ENCODE measurements around the gene RNF7.
"Not testable (repeated sequence)": the region's sequence is repeated elsewhere in the genome, so short reads cannot be mapped to it uniquely, and the experiment has no call there.

RNF7 gene

DNA sequence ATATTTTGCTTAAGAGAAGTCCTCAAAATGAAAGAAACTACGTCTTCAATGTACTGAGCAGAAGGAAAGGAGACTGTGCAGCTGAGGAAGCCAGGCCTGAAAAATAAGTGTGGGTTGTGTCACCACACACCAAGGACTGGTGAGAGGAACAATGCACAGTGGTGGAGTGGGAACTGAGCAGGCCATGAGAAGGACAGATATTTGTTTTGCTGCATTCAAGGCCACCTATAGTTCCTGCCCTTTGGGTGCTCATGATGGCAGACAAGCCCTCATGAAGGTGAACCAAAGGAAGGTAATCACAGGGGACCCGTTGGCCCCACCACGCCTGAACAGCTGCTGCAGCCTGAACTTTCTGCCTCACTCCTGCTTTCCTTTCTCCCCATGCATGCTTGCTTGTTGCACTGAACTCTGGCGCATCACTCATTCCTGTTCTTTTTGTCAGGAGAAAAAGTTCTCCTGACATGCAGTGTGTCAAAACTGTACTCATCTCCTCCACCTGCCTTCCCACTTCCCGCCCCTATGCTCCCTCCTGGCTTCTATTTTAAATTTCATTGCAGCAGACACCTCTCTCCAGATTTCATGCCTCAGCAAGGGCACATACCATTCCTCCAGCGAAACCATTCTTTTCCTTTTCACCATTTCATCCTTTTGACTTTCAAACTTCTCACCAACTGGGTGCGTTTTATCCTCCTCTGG lies 2.2 kb upstream of the RNF7 start:
- no peak for DNase-seq

DNA sequence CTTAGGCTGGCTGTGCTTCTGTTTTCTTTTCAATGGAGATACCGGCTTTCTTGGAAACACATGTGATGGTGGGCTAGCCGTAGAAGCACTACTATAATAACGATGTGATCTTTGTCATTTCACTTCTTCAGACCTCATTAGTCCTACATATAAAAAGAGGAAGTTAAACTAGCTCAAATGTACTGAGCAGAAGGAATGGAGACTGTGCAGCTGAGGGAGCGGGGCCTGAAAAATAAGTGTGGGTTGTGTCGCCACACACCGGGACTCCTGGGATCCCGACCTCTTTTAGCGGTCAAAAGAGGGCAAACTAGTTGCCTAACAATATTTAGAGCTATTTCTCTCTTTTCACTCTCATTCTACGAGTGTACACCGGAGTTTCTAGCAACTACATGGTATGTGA lies 1.0 kb upstream of the RNF7 start:
- DNase-seq = no peak

DNA sequence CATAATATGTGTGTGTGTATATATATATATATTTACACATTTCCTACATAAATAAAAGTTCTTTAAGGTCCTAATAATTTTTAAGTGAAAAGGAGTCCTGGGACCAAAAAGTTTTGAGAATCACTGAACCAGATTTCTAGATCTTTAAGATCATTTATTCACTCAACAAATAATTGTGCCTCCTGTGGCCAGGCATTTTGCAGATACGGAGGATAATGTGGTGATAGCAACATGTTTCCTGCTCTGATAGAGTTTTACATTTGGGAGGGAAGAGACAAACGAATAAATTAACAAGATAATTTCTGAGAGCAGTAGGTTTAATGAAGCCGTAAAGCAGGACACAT lies 448 bp upstream of the RNF7 start:
- no peak for DNase-seq

DNA sequence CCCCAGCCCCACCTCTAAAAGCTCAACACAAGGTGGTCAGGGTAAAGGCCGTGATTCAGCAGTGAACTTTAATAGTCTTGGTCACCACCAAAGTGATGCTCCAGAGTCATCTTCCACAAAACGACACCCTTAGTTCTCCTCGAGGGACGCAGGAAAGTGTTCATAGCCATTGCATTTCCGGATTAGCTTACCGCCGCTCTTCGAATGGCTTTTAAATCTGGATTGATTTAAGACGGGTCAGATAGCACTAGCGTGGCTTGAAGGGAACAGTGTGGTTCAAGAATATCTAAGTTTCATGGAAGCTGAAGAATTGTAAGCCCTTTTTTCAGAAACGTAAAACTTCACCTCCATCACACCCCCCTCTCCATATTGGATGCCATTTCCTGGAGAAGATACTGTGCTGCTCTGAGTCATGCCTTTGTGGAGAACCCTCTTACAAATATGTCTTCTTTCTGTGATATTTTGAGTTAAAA lies 829 bp downstream of the RNF7 start:
- DNase-seq = peak; percentile 3 to 49

DNA sequence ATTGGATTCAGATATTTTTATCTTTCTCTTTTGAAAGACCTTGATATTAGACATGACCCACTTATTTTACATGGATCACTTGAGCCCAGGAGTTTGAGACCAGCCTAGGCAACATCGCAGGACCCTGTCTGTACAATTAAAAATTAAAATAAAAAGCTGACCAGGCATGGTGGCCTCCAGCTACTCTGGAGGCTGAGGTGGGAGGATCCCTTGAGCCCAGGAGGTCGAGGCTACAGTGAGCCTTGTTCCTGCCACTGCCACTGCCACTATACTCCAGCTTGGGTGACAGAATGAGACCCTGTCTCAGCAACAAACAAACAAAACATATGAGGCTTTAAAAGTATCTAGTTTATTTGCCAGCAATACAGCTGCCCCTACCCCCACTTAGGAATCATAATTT lies 1.6 kb downstream of the RNF7 start:
- no peak for DNase-seq

DNA sequence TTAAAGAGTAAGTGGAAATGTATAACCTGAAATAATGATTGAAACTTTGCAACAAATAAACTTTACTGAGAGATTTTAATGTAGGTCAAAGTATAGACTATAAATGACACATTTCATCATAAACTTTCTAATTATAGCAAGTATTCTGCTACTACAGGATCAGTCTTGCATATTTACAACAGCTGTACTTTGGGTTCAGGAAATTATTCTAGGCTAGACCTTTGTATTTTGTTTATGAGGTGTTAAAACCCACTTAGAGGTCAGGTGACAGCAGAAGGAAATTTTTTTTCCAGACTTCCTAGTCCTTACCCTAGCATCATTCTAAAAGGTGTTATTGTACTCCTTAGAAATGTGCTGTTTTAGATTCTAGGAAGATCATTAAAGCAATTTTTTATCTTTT lies 2.3 kb downstream of the RNF7 start:
- DNase-seq = no peak

DNA sequence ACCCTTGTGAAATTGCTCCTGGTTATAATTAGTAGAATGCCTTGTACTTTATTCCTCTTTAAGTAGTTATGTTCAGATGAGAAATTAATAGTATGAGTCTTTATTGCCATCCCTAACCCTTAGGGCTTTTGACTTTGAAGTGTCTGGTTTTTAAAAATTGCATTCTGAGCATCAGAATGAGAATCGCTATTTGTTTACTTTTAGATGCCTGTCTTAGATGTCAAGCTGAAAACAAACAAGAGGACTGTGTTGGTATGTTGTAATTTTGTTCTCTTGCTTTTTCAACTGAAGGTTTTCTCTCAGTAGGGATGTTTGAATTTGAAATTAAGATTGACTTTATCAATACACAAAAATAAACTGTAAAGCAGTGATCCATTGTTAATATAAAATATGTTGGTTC lies 5.2 kb downstream of the RNF7 start:
- no peak for DNase-seq

DNA sequence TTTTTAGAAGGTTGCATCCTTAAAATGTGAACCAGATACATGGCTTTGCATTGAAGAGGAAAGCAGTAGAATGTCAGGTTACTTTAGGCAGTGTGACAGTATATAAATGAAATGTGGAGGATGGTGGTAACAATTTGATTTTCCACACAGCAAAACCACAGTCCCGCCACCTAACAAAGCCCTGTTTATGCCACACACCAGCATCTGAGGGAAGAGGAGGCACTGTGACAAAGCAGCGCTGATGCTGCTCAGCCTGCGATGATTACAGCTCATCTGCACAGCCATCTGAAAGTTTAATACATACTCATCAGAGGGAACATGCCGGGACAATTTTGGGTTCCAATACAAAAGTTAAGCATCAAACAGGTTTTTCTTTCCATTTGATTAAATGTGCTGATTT lies 8.9 kb downstream of the RNF7 start:
- DNase-seq = no peak

DNA sequence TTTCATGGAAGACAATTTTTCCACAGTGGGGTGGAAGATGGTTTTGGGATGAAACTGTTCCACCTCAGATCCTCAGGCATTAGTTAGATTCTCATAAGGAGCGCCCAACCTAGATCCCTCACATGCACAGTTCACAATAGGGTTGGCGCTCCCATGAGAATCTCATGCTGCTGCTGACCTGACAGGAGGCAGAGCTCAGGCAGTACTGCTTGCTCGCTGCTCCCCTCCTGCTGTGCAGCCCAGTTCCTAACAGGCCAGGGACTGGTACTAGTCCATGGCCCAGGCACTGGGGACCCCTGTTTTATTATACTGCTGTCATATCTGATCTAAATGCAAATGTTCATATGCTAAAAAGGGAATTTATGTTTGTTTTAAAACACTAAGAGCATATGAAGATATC lies 15.3 kb downstream of the RNF7 start:
- no peak for DNase-seq

DNA sequence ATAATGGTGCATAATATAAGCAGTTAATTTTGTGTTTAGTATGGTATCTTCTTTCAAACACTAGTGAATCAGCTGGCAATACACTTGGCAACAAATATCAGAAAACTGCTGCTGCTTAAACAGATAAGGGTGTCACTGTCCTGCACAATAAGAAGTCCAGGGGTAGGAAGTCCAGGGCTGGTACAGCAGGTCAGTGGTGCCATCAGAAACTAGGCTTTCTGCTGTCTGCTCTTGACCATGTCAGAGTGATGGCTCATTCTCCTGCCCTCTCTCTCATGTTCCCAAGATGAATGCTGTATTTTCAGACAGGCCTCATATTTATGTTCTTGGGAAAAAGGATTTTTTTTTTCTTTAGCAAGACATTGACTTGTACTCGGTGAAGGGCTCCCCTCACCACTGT lies 15.9 kb downstream of the RNF7 start:
- no peak for DNase-seq

DNA sequence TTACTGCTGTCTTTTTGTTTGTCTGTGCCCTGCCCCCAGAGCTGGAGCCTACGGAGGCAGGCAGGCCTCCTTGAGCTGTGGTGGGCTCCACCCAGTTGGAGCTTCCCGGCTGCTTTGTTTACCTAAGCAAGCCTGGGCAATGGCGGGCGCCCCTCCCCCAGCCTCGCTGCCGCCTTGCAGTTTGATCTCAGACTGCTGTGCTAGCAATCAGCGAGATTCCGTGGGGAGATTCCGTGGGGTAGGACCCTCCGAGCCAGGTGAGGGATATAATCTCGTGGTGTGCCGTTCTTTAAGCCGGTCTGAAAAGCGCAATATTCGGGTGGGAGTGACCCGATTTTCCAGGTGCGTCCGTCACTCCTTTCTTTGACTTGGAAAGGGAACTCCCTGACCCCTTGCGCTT lies 24.5 kb downstream of the RNF7 start:
- DNase-seq = not testable (repeated sequence)

DNA sequence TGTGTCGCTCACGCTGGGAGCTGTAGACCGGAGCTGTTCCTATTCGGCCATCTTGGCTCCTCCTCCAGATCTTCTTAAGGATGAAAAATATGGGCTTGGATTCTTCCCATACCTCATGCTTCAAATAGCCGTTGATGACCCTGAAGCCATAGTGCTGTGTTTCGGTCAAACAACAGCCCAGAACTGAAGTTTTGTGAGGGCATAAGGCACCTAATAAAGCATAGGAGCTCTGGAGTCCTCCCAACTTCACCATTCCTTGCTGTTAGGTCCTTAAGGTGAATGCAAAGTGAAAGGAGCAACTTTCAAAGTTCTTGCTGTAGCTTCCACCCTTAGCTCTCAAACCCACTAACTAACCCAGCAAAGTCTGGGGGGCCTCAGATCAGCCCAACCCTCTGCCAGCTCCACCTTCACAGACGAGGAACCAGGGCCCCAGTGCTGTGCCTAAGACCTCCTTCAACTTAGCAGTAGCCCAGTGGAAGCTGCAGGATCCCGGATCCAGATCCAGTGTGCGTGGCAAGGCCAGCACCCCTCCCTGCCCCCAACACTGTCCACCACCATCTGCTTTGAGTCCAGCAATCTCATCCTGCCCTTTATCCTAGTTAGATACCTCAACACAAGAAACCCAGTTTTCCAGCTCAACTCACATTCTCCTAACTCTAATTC lies 25.1 kb downstream of the RNF7 start, which contains the start of gene GRK7:
Gene GRK7, plus strand, starts transcription at position 321 of the 663 bp plus-strand sequence. CDS start 14,877 bp downstream, outside the sequence.
- DNase-seq = no peak

DNA sequence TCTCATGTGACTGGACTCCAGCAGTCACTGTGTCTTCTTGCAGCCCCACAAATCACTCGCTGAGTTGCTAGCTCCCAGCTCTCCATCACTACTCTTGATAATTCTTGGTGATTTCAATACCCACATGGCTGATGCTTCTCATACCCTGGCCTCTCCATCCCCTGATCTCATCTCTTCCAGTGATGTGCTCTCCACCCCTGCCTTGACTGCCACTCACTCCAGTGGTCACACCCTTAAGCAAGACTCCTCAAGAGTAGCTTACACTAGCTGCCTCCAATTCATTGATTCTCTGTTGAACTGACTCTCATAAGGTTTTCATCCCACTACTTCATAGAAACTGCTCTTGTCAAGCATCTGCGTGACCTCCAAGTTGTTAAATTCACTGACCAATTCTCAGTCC lies 25.9 kb downstream of the RNF7 start:
- no peak for DNase-seq

DNA sequence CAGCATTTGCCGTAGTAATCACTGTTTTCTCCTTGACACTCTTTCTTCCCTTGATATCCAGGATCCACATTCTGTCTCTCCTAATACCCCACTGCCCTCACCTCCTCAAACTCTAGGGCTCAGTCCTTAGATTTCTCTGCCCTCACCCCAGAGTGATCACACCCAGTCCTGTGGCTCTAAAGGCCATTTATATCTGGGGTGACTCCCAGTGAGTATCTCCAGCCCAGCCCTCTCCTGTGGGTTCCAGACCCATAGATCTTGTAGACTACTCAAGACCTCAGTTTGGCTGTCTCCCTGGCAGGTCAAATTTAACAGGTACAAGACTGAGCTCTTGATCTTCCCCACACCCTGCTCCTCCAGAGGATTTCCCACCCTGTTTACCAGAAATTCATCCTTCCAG lies 26.4 kb downstream of the RNF7 start:
- no peak for DNase-seq

DNA sequence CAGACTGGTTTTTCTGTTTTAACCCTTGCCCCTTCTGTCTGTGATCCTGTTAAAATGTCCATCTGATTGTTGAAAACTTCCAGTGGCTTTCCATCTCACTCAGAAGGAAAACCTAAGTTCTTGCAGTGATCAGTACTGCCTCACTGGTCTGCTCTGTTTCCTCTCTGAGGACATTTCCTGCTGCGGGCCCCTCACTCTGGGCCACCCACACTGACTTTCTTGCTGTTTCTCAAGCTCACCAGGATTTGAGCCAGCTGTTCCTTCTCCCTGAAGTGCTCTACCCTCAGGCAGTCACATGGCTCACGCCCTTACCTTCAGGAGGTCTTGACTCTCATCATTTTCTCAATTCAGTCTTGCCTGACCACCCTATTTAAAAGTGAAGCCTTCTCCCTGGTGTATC lies 26.9 kb downstream of the RNF7 start:
- no peak for DNase-seq

DNA sequence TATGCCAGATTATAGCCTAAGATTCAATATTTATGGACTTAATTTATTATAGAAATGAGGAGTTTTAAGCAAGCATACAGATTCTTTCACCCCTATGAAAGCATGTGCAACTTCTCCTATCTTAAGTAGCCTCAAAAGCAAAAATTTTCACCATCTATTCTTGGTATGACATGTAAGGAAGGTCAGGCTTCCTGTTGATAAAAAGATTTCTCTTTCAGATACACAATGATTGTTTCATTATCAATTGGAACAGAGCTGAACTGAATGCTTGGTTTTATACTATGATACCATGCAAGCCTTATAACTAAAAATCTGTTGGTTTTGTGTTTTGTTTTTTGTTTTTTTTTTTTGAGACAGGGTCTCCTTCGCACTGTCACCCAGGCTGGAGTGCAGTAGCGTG lies 29.0 kb downstream of the RNF7 start:
- DNase-seq = no peak

DNA sequence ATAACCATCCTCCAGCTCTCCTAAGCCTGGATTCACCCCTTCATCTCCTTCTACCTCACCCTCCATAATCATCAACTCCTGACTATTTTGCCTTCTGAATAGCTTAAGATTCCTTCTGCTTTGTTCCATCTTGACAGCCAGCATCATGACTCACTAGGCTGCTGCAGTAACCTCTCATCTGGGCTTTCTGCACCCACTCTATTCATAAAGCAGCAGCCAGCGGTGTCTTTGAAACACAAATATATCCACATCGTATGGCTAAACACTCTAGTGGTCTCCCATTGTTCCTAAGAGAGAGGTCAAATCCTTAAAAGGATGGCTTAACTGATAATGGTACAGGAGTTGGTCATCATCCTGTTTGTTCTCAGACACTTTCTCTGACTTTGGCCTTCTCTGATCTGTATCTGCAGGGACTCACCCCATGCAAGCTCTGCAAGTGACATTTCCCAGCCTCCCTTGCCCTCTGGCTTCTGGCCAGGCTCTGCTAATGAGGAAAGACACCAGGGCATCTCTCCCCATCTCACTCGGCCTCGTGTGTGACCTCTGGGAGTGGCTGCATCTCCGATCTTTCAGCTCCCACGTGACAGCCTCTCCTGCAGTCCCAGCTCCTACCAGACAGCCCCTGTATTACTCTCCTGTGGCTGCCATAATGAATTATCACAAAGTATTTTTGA lies 31.3 kb downstream of the RNF7 start:
- no peak for DNase-seq

DNA sequence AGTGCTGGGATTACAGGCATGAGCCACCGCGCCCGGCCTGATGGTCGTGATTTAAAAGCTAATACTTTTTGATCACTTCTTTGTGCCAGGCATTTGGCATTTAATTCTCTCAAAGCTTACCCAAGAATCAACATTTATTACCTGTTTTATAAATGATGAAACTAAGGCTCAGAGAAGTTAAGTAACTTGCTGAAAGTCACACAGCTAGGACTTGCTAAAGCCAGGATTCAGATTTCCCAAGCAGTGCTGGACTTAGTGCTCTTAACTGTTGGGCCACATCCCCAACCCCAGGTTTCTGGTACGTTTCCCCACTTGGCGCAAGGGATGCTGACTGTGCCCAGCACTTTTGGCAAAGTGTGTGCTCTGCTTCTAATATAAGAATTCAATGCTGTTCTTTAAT lies 35.6 kb downstream of the RNF7 start:
- no peak for DNase-seq

DNA sequence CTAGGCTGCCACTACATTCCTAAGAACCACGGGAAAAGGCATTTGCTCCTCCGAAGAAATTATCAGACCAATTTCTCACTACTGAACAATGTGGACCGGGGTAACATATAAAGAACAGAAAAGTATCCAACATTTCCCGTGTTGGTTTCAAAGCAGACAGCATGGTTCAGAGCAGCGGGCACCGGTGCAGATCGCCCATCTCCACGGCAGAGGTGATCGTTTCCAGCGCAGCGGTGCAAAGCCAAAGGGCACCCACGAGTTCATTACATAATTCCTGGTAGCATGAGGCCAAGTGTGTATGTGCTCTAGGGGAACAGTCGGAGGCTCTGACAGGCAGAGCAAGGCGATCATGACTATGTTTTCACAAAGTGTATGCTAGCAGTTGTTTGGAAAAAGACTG lies 38.3 kb downstream of the RNF7 start:
- no peak for DNase-seq

DNA sequence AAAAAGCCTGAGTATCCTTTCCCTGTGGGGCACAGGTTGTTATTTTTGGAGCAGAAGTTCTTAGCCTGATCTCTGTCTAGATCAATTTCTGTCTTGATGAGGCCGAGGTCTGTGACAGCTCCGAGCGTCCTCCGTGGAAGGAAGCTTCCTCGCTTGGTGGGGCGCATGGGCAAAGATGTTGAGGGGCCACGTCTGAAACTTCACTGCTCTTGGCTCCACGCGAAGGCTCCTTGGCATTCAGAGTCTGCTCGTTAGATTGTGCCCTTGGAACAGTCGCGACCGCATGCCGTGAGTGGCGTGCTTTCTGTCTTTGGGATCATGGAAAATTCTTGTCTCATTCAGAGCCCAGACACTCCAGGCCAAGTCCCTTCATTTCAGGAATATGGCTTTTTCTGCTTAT lies 38.8 kb downstream of the RNF7 start:
- no peak for DNase-seq

DNA sequence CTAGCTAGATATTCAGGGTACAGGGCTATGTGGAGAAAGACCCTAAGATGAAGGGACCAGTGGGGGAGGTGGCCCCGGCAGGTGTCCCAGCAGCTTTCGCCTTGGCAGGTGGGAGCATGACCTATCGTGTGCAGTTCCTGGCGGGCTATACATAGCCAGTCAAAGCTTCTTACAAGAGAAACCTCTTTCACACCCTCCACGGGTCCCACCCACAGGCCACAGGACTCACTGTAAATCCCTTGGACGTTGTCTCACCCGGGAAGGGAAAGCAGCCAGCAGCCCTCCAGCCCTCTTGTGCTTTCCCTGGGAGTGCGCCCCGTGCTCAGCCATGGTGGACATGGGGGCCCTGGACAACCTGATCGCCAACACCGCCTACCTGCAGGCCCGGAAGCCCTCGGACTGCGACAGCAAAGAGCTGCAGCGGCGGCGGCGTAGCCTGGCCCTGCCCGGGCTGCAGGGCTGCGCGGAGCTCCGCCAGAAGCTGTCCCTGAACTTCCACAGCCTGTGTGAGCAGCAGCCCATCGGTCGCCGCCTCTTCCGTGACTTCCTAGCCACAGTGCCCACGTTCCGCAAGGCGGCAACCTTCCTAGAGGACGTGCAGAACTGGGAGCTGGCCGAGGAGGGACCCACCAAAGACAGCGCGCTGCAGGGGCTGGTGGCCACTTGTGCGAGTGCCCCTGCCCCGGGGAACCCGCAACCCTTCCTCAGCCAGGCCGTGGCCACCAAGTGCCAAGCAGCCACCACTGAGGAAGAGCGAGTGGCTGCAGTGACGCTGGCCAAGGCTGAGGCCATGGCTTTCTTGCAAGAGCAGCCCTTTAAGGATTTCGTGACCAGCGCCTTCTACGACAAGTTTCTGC lies 40.1 kb downstream of the RNF7 start:
- DNase-seq = no peak

DNA sequence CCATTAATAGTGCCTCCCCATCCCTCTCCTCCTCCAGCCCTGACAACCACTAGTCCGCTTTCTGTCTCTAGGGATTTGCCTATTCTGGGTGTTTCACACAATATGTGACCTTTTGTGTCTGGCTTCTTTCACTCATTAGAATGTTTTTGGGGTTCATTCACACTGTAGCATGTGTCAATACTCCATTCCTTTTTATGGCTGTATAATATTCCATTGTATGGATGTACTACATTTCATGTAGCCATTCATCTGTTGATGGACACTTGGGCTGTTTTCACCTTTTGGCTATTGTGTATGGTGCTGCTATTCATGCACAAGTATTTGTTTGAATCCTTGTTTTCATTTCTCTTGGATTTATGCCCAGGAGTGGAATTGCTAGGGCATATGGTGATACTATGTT lies 41.6 kb downstream of the RNF7 start:
- no peak for DNase-seq

DNA sequence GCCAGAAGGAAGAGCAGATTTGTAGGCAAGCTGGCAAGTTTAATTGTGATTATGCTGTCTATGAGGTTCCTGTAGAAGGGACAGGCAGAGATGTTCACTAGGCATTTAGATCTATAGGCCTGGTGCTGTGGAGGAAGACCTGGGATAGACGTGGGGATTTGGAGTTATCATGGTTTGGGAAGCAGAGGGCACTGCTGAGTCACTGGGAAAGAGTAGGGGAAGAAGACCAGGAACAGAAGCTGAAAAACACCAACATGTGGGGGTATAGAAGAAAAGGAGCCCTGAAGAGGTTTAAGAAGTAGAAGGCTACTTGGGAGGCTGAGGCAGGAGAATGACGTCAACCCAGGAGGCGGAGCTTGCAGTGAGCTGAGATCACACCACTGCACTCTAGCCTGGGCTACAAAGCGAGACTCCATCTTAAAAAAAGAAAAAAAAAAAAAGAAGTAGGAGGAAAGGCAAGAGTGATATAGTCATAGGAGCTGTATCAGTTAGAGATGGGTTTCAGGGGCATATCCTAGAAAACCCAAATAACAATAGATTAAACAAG lies 44.4 kb downstream of the RNF7 start:
- DNase-seq = no peak

Measured in CD4-positive, alpha-beta T cell treated with Interferon alpha-2 for 1 hour (primary cell).